IMR-90 (cell line): ENCODE data around the gene DCHS2. TPM values are rescaled to one million over a fixed set of nuclear protein-coding genes. Genes with fewer than 3 reads are reported as not detected.

Experiments used
- ATAC-seq: fragments of 200-7000 bp; cut with Tn5 transposase; 2 replicates; pipeline ENCODE4 v1.9.1; 2020; ENCODE audit warnings: low read depth, mild to moderate bottlenecking, moderate library complexity
- BruUV-seq: library from RNA; stranded (reverse); fragments of 400-500 nt; replicated peaks from 2 replicates; lab custom pipeline; 2021; lab: Mats Ljungman, UMichigan
- CTCF ChIA-PET: fragments of 300-600 bp; formaldehyde crosslinking; extraction: SDS; loops from one replicate; lab custom pipeline; 2021; ENCODE audit warnings: antibody characterized with exemption; lab: Yijun Ruan, JAX
- POLR2A ChIA-PET: fragments of 300-600 bp; sonication (Branson Sonifier 250); formaldehyde crosslinking; loops from one replicate; lab custom pipeline; 2022; ENCODE audit warnings: antibody characterized with exemption; ENCODE audit not compliant: unreplicated experiment; lab: Charles Lee
- DNase-seq: peaks from one replicate; pipeline ENCODE4 v3.0.0; 2013
- H2AFZ ChIP-seq: replicated peaks from 2 replicates; pipeline ENCODE3; 2013; ENCODE audit warnings: low read length, mild to moderate bottlenecking; ENCODE audit not compliant: poor library complexity
- H2AK5ac ChIP-seq: 2 replicates; pipeline ENCODE4 v1.6.1; 2013; ENCODE audit warnings: low read depth, low read length, inconsistent platforms
- H2AK9ac ChIP-seq: replicated peaks from 2 replicates; pipeline ENCODE3; 2013; ENCODE audit warnings: mild to moderate bottlenecking, low read depth, low read length, moderate library complexity; ENCODE audit not compliant: poor library complexity
- H2BK120ac ChIP-seq: 2 replicates; pipeline ENCODE4 v1.6.1; 2013; ENCODE audit warnings: low read depth, low read length, inconsistent platforms
- H2BK15ac ChIP-seq: 3 replicates; pipeline ENCODE4 v1.6.1; 2013; ENCODE audit warnings: low read depth, low read length, inconsistent platforms
- H2BK20ac ChIP-seq: 2 replicates; pipeline ENCODE4 v1.6.1; 2013; ENCODE audit warnings: low read depth, mild to moderate bottlenecking, inconsistent platforms, low read length, moderate library complexity
- H2BK5ac ChIP-seq: 2 replicates; pipeline ENCODE4 v1.6.1; 2013; ENCODE audit warnings: mild to moderate bottlenecking, low read depth, low read length, inconsistent platforms; ENCODE audit not compliant: poor library complexity, severe bottlenecking
- H3K14ac ChIP-seq: replicated peaks from 2 replicates; pipeline ENCODE4 v1.6.1; 2013; ENCODE audit warnings: low read depth, low read length, inconsistent platforms
- H3K18ac ChIP-seq: 2 replicates; pipeline ENCODE4 v1.6.1; 2013; ENCODE audit warnings: low read depth, low read length, control low read depth
- H3K23ac ChIP-seq: 2 replicates; pipeline ENCODE4 v1.6.1; 2013; ENCODE audit warnings: low read depth, low read length, inconsistent platforms
- H3K27ac ChIP-seq: 2 replicates; pipeline ENCODE4 v1.5.1; 2013; ENCODE audit warnings: mild to moderate bottlenecking, control low read depth, low read length; ENCODE audit not compliant: insufficient read depth
- H3K27me3 ChIP-seq: 2 replicates; pipeline ENCODE4 v1.6.1; 2013; ENCODE audit warnings: low read length; ENCODE audit not compliant: control insufficient read depth, insufficient read depth
- H3K36me3 ChIP-seq: 2 replicates; pipeline ENCODE4 v1.6.1; 2013; ENCODE audit warnings: low read length, mixed read lengths; ENCODE audit not compliant: control insufficient read depth, insufficient read depth
- H3K4ac ChIP-seq: 2 replicates; pipeline ENCODE4 v1.6.1; 2013; ENCODE audit warnings: low read depth, low read length, inconsistent platforms
- H3K4me1 ChIP-seq: 2 replicates; pipeline ENCODE4 v1.6.1; 2013; ENCODE audit warnings: low read length, mixed read lengths; ENCODE audit not compliant: control insufficient read depth, insufficient read depth
- H3K4me2 ChIP-seq: 2 replicates; pipeline ENCODE4 v1.6.1; 2013; ENCODE audit warnings: low read depth, mild to moderate bottlenecking, control low read depth, low read length, moderate library complexity
- H3K4me3 ChIP-seq: 2 replicates; pipeline ENCODE4 v1.5.1; 2013; ENCODE audit warnings: low read depth, mild to moderate bottlenecking, control low read depth, low read length, moderate library complexity; ENCODE audit not compliant: insufficient read depth
- H3K56ac ChIP-seq: 2 replicates; pipeline ENCODE4 v1.6.1; 2013; ENCODE audit warnings: low read length, inconsistent platforms; ENCODE audit not compliant: insufficient read depth; ENCODE audit errors: extremely low read depth
- H3K79me1 ChIP-seq, 2 experiments: 2 replicates each; pipeline ENCODE4 v1.6.1; 2013; ENCODE audit warnings: low read length in 2 of 2, inconsistent platforms in 1 of 2, low read depth in 1 of 2
- H3K9ac ChIP-seq: 2 replicates; pipeline ENCODE4 v1.6.1; 2013; ENCODE audit warnings: low read depth, low read length, control low read depth
- H3K9me1 ChIP-seq: 2 replicates; pipeline ENCODE4 v1.6.1; 2013; ENCODE audit warnings: low read length, inconsistent platforms; ENCODE audit not compliant: insufficient read depth
- H3K9me3 ChIP-seq: 2 replicates; pipeline ENCODE4 v1.6.1; 2013; ENCODE audit warnings: low read length; ENCODE audit not compliant: control insufficient read depth, insufficient read depth
- H4K20me1 ChIP-seq: 2 replicates; pipeline ENCODE4 v1.6.1; 2013; ENCODE audit warnings: low read length, inconsistent platforms; ENCODE audit not compliant: insufficient read depth
- H4K5ac ChIP-seq: 2 replicates; pipeline ENCODE4 v1.6.1; 2013; ENCODE audit warnings: mild to moderate bottlenecking, low read depth, low read length, control low read depth
- H4K8ac ChIP-seq, 2 experiments: 2 replicates each; pipeline ENCODE4 v1.6.1; 2013; ENCODE audit warnings: low read depth in 2 of 2, low read length in 2 of 2, control low read depth in 1 of 2, inconsistent platforms in 1 of 2
- H4K91ac ChIP-seq: 2 replicates; pipeline ENCODE4 v1.6.1; 2013; ENCODE audit warnings: low read depth, low read length, inconsistent platforms; ENCODE audit not compliant: insufficient read depth
- BHLHE40 ChIP-seq: fragments of 150-350 bp; IDR thresholded peaks from 2 replicates; pipeline ENCODE4 v1.6.1; 2016; ENCODE audit warnings: mild to moderate bottlenecking, low read depth, low read length
- MAFK ChIP-seq: IDR thresholded peaks from 2 replicates; pipeline ENCODE4 v1.6.1; 2012; ENCODE audit warnings: low read depth, low read length, improper control_type of control experiment
- MXI1 ChIP-seq: IDR thresholded peaks from 2 replicates; pipeline ENCODE4 v1.6.1; 2012; ENCODE audit warnings: low read depth, mild to moderate bottlenecking, low read length, moderate library complexity, borderline replicate concordance
- POLR2A ChIP-seq: IDR thresholded peaks from 2 replicates; pipeline ENCODE4 v1.6.1; 2012; ENCODE audit warnings: mild to moderate bottlenecking, low read depth, low read length
- RCOR1 ChIP-seq: IDR thresholded peaks from 2 replicates; pipeline ENCODE4 v1.6.1; 2012; ENCODE audit warnings: mild to moderate bottlenecking, low read length, improper control_type of control experiment; ENCODE audit not compliant: insufficient replicate concordance
- SMC3 ChIP-seq: fragments of 150-350 bp; IDR thresholded peaks from 2 replicates; pipeline ENCODE4 v1.6.1; 2016; ENCODE audit warnings: low read depth, mild to moderate bottlenecking, antibody characterized with exemption, low read length, moderate library complexity
- WGBS, 2 experiments: methylation state at CpG; one replicate each; pipeline versions ENCODE4 v1.1.5 to v1.1.7; 2013; ENCODE audit warnings: missing lambda C conversion rate in 2 of 2; ENCODE audit not compliant: insufficient read length in 1 of 2; ENCODE audit errors: extremely low coverage in 2 of 2; 5-methylcytosine and 5-hydroxymethylcytosine counted together
- dilution Hi-C: fragments of 300-500 bp; cut with HindIII; formaldehyde crosslinking; loops from one replicate; pipeline ENCODE4 v1.14.3; 2018; ENCODE audit warnings: low sequenced_read_pairs; ENCODE audit not compliant: unreplicated experiment
- in situ Hi-C: fragments of 300-500 bp; cut with MboI; formaldehyde crosslinking; loops from 3 replicates; pipeline ENCODE4 v1.14.3; 2019; ENCODE audit warnings: low sequenced_read_pairs, inconsistent platforms, mixed read lengths
- intact Hi-C: fragments of 100-400 bp; cut with micrococcal nuclease; formaldehyde crosslinking; loops from 2 replicates; pipeline ENCODE4 v1.10.0; 2022
- polyA plus RNA-seq, 3 experiments: library from polyadenylated mRNA; depleted of rRNA; stranded (reverse); fragments of >200 nt; gene quantifications; 2 replicates each; pipeline ENCODE4 v1.2.3, GENCODE V29; 2012; ENCODE audit warnings: low replicate concordance in 1 of 3
- total RNA-seq: library from RNA; depleted of rRNA; stranded (reverse); fragments of >200 nt; gene quantifications from 2 replicates; pipeline ENCODE4 v1.2.3, GENCODE V29; 2012
- TF ChIP-seq, protein P1 (sequence below): conservative IDR thresholded peaks from 2 replicates; pipeline ENCODE4 v1.5.1; 2012; ENCODE audit warnings: mild to moderate bottlenecking, low read depth, low read length, improper control_type of control experiment

DCHS2 gene
- total and polyA plus RNA-seq, 2 of the 4 experiments (the other 2 are of a cell fraction): not detected

DNA sequence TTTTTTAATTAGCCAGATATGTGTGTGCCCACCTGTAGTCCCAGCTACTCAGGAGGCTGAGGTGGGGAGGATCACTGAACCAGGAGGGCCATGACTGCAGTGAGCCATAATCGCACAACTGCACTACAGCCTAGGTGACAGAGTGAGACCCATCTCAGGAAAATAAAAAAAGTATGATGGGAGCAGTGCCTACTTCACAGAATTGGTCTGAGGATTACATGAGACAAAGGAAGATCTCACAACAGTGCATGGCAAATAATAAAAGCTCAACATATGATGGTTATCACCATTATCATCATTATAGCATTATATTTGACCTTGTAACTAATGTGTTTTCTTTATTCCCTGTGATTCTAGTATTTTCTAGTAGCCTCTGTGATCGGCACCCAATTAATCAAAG, 19.9 kb upstream of the DCHS2 start:
- H3K36me3 ChIP-seq: no peaks in the 10 kb centered on the region
- H3K23ac ChIP-seq: no peak overlapping the region
- no peaks in the 10 kb centered on the region for H4K20me1 ChIP-seq
- no peak overlapping the region for H3K27ac ChIP-seq
- no peaks in the 10 kb centered on the region for H3K9me1 ChIP-seq
- H2BK20ac ChIP-seq: no peak overlapping the region
- H4K5ac ChIP-seq: no peak overlapping the region
- 80% methylated on average over 1 of the region's 2 CpGs; no CpG with 5 or more reads in 1 of the 2 experiments for WGBS, 2 experiments
- CTCF ChIA-PET: no interaction called here
- H2BK120ac ChIP-seq: no peak overlapping the region
- no peak overlapping the region for H2AFZ ChIP-seq
- dilution Hi-C loops: no loop called here
- no peak overlapping the region for H3K9ac ChIP-seq
- H3K4me3 ChIP-seq: no peak overlapping the region
- no TSS peak for BruUV-seq
- H3K18ac ChIP-seq: no peak overlapping the region
- H3K9me3 ChIP-seq: no peaks in the 10 kb centered on the region
- H3K79me1 ChIP-seq: no peaks in the 10 kb centered on the region
- no peak overlapping the region for H3K14ac ChIP-seq
- no peak for DNase-seq
- no peak overlapping the region for H3K4ac ChIP-seq
- H2AK5ac ChIP-seq: no peak overlapping the region
- no peak overlapping the region for H4K91ac ChIP-seq
- no peak overlapping the region for H2BK15ac ChIP-seq
- no peak overlapping the region for H3K4me2 ChIP-seq
- POLR2A ChIA-PET: no interaction called here
- intact Hi-C loops: no loop called here
- in situ Hi-C loops: no loop called here
- no peaks in the 10 kb centered on the region; the same call in 1 of the 2 replicates for H3K27me3 ChIP-seq
- ATAC-seq: no peak
- no peak overlapping the region for H2BK5ac ChIP-seq
- H3K56ac ChIP-seq: no peak overlapping the region
- TF ChIP-seq RCOR1 (no peak), MAFK (no peak), SMC3 (no peak), POLR2A (no peak), MXI1 (no peak), BHLHE40 (no peak)
- TF ChIP-seq, protein P1, sequence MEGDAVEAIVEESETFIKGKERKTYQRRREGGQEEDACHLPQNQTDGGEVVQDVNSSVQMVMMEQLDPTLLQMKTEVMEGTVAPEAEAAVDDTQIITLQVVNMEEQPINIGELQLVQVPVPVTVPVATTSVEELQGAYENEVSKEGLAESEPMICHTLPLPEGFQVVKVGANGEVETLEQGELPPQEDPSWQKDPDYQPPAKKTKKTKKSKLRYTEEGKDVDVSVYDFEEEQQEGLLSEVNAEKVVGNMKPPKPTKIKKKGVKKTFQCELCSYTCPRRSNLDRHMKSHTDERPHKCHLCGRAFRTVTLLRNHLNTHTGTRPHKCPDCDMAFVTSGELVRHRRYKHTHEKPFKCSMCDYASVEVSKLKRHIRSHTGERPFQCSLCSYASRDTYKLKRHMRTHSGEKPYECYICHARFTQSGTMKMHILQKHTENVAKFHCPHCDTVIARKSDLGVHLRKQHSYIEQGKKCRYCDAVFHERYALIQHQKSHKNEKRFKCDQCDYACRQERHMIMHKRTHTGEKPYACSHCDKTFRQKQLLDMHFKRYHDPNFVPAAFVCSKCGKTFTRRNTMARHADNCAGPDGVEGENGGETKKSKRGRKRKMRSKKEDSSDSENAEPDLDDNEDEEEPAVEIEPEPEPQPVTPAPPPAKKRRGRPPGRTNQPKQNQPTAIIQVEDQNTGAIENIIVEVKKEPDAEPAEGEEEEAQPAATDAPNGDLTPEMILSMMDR: no peak
- no peaks in the 10 kb centered on the region for H3K4me1 ChIP-seq
- no peak overlapping the region for H2AK9ac ChIP-seq
- no peak overlapping the region for H4K8ac ChIP-seq
